Inferior parietal cortex (tissue), 1 donor: ENCODE results near the gene GLE1.
"Not testable (repeated sequence)": the region's sequence is repeated elsewhere in the genome, so short reads cannot be mapped to it uniquely, and the experiment has no call there.

Source experiments
- DNase-seq: peaks from one replicate; pipeline ENCODE4 v3.0.0-alpha.2; 2016; ENCODE audit errors: extremely low spot score

GLE1 gene

GRCh38 chr9:128497824-128498610, 6.5 kb upstream of the GLE1 start:
- no peak for DNase-seq

GRCh38 chr9:128498911-128499310, 5.6 kb upstream of the GLE1 start:
- no peak for DNase-seq

- no peak for DNase-seq
These were observed 4.6 kb upstream of the GLE1 start for GRCh38 chr9:128499920-128500319.

GRCh38 chr9:128503415-128503825, 1.1 kb upstream of the GLE1 start:
- not testable (repeated sequence) for DNase-seq

DNA sequence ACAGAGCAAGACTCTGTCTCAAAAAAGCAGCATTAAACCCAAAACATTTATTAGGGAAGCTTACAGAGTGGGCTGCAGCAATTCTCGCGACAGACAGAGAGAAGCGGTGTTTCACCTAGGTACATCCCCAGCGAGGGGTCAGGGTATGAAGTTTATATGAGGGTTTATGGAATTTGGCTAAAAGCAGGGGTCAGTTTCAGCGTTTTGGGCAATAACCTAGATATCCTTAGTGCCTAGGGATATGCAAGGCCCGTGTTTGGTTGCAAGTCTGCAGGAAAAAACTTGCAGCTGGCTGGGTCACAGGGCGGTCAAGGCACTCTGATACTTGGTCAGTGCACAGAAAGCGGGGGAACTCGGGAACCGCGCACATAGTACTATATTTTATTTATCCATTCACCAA, 649 bp upstream of the GLE1 start:
- no peak for DNase-seq

DNA sequence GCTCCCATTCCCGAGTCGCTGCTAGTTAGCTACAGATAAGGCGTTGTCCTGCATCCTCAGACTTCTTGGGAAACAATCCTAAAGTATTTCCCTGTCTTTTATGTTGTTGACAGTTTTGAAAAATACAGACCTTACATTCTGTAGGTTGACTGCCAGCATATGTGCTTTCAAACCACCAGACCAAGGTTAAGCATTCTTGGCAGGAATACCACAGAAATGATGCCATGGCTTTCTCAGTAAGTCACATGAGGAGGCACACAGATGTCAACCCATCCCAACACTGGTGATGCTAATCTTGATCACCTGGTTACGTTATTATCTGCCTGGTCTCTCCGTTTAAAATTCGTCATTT, 871 bp downstream of the GLE1 start:
- DNase-seq, result no peak

DNA sequence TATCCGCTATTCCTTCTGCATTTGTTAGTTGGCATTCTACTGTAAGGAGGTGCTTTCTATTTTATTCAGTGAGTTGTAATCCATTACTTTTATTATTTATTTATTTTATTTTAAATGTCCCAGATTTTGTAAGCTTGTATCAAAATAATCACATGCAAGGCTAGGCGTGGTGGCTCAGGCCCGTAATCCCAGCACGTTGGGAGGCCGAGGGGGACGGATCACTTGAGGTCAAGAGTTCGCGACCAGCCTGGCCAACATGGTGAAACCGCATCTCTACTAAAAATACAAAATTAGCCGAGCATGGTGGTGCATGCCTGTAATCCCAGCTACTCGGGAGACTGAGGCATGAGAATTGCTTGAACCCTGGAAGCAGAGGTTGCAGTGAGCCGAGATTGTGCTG, 1.4 kb downstream of the GLE1 start:
- not testable (repeated sequence) for DNase-seq

GRCh38 chr9:128512820-128513219, 8.3 kb downstream of the GLE1 start:
- DNase-seq, result no peak

DNA sequence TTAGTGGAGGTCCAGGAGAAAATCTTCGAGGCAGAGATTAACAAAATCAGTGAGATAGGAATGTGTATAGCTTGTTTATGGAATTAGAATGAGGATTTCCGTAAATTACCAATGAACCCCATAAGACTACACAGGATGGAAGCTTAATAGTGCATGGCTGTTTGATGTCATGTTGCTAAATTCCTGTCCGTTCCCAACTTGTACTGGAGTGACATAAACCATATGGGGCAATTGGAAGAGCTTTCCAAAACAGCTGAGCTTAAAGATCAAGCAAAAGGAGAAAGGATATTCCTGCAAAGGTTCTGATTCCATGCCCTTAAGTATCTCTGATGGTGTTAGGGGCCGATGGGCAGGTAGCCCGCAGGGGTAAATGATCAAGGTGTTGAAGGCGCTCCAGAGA, 17.4 kb downstream of the GLE1 start:
- no peak for DNase-seq

DNA sequence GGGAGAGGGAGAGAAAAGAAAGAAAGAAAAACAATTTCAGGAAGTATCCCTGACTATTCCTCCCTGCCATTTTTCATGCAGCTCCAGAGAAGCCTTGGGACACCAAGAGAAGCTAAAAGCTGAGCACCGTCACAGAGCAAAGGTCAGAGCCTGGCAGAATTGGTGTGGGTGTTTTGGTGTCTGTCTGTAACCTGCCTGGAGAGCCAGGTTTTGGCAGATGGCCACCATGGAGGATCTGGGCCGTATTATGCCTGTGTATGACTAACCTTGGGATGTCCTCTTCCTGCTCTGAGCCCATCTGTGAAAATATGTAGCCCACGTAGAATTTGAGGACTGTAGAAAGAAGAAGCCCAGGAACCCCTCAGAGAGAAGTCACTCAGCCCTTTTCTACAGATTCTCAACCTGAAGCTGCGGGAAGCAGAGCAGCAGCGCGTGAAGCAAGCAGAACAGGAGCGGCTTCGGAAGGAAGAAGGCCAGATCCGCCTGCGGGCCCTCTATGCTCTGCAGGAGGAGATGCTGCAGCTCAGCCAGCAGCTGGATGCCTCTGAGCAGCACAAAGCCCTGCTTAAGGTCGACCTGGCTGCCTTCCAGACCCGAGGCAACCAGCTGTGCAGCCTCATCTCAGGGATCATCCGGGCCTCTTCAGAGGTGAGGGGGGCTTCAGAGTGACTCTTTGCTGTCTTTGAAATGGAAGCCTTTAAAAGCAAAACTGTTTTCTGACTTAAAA, 18.8 kb downstream of the GLE1 start:
- no peak for DNase-seq

- no peak for DNase-seq
These were observed 22.2 kb downstream of the GLE1 start for GRCh38 chr9:128526720-128527119.

GRCh38 chr9:128528445-128529160, 24.1 kb downstream of the GLE1 start:
- no peak for DNase-seq

DNA sequence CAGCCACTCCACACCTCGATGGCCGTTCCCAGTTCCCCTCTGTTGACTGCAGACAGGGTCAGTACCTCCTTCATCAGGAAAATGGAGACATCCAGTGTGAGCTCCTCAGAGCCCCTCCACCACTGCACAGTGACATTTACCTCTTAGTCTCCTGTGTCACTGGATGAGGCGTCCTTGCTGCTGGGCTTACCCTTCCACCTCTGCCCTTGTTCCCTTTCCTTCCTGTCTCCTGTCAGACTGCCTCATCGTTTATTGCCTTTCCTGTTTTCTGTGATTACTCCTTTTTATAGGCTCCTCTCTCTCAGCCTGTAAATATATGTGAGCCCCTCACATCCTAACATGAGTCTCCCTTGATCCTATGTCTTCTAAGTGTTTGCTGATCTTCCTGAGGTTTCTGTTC, 24.7 kb downstream of the GLE1 start:
- no peak for DNase-seq

DNA sequence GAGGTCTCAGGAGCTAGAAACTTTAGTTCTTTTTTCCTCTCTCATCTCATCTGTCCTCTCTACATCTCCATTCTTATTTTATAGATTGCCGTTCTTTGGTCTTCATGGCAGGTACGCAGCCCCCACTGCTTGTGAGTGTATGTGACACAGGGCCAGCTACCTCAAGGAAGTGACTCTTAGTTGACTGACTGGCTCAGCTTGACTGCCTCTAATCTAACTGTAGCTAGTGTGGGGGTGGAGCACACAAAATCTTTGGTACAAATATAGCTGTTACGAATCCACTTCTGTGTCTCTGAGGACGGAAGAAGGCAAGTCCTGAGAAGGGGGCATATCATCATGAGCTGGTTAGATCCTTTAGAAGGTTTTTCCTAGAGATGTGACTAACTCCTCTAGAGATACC, 28.1 kb downstream of the GLE1 start:
- DNase-seq, result no peak

GRCh38 chr9:128540634-128541360, 36.3 kb downstream of the GLE1 start:
- DNase-seq, result no peak

GRCh38 chr9:128546504-128546903, 42.0 kb downstream of the GLE1 start:
- no peak for DNase-seq

- no peak for DNase-seq
These were observed 44.4 kb downstream of the GLE1 start for GRCh38 chr9:128548876-128549275.

- peak; percentile 61 for DNase-seq
These were observed 45.7 kb downstream of the GLE1 start for GRCh38 chr9:128550226-128550625.

DNA sequence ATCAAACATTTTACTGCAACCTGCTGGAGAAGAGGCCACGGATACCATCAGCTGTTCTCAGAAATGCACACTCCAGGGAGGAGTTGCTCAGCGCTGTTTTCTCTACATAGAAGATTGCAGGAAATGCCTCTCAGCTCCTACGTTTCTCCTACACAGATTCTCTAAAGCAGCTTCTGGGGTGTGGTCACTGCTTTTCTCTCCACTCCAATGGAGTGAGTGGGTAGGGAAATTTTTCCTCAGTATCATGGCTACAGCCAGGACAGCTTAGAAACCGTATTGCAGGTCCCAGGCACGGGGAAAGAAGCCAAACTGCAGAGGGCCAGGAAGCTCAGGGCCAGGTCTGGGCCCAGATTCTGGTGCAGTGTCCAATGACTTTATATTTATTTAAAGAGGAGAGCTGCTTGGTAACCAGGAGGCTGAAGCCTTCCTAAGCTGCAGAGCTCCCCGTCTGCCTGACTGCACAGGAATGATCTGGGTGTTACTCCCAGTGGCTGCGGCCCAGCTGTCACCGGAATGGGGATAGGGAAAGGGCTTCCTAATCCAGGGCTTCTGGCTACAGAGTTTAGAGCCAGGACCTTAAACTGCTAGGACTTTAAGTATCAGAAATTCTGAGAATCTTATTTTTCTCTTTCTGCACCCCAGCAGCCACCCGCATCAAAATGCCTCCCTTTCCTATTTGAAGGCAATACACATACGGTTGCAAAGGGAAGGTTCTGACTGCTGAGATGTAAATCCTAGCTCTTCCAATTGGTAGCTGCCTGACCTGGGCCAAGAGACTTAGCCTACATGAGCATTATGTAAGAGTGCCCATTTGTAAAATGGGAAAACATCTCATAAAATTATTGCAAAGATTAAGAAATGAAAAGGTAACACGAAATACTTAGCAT, 46.5 kb downstream of the GLE1 start:
- DNase-seq, result peak; percentile 58

DNA sequence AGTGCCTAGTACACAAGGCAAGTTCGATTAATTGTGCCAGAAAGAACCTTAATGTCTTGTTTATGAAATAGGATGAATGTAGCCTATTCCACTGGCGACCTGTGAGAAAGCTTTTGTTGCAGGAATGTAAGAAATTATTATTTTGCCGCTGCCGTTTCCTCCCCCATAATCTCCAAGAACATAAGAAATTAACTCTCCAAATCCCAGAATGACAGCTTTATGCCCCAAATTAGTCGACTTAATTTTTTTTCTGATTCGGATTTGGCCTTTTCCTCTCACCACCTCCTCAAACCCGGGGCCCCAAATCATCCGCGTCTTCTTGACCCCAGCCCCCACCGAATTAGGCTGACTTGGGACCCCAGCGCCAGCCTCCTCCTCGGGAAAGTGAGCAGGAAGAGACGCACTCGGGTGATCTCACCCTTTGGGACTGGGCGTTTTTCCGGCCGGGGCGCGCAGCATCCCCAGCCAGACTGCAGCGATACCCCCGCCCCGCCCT, 47.2 kb downstream of the GLE1 start:
- DNase-seq, result peak; percentile 39
